ENCODE results near the gene CBFA2T3.

The CBFA2T3 gene

GRCh38 chr16:88865742-88866141 lies 111.3 kb downstream of the CBFA2T3 start:
- H3K4me3 ChIP-seq (ENCODE audit: low read length): no peak overlapping the region
- TF ChIP-seq CTCF (conservative IDR thresholded peaks at IDR 0.05; ENCODE audit: low read depth, low read length): no peak
- DNase-seq (ENCODE audit: low read depth): no peak

- no peak overlapping the region for H3K4me3 ChIP-seq (ENCODE audit: low read length)
- TF ChIP-seq CTCF (conservative IDR thresholded peaks at IDR 0.05; ENCODE audit: low read depth, low read length): no peak
- DNase-seq (ENCODE audit: low read depth): no peak
Measured at GRCh38 chr16:88865310-88865709, 111.7 kb downstream of the CBFA2T3 start.

GRCh38 chr16:88864521-88864920 lies 112.5 kb downstream of the CBFA2T3 start:
- no peak for TF ChIP-seq CTCF (conservative IDR thresholded peaks at IDR 0.05; ENCODE audit: low read depth, low read length)
- DNase-seq (ENCODE audit: low read depth): no peak
- H3K4me3 ChIP-seq (ENCODE audit: low read length): no peak overlapping the region

GRCh38 chr16:88864099-88864498 lies 112.9 kb downstream of the CBFA2T3 start:
- no peak for TF ChIP-seq CTCF (conservative IDR thresholded peaks at IDR 0.05; ENCODE audit: low read depth, low read length)
- no peak overlapping the region for H3K4me3 ChIP-seq (ENCODE audit: low read length)
- no peak for DNase-seq (ENCODE audit: low read depth)

- H3K4me3 ChIP-seq (ENCODE audit: low read length): no peak overlapping the region
- DNase-seq (ENCODE audit: low read depth): no peak
- no peak for TF ChIP-seq CTCF (conservative IDR thresholded peaks at IDR 0.05; ENCODE audit: low read depth, low read length)
Measured at GRCh38 chr16:88863426-88863825, 113.6 kb downstream of the CBFA2T3 start.

- DNase-seq (ENCODE audit: low read depth): no peak
- H3K4me3 ChIP-seq (ENCODE audit: low read length): no peak overlapping the region
- TF ChIP-seq CTCF (conservative IDR thresholded peaks at IDR 0.05; ENCODE audit: low read depth, low read length): no peak
Measured at GRCh38 chr16:88862968-88863367, 114.0 kb downstream of the CBFA2T3 start.

GRCh38 chr16:88861359-88861758 lies 115.6 kb downstream of the CBFA2T3 start:
- no peak overlapping the region for H3K4me3 ChIP-seq (ENCODE audit: low read length)
- DNase-seq (ENCODE audit: low read depth): no peak
- TF ChIP-seq CTCF (conservative IDR thresholded peaks at IDR 0.05; ENCODE audit: low read depth, low read length): no peak

Data from retinal pigment epithelial cell (primary cell).